Stimulated activated naive CD4-positive, alpha-beta T cell (primary cell): Measurements from ENCODE around the gene PI4KB.

Source experiments
- DNase-seq, 6 experiments: peaks; one replicate each; lab custom pipeline; 2025; lab: John Stamatoyannopoulos, UW

The PI4KB gene

DNA sequence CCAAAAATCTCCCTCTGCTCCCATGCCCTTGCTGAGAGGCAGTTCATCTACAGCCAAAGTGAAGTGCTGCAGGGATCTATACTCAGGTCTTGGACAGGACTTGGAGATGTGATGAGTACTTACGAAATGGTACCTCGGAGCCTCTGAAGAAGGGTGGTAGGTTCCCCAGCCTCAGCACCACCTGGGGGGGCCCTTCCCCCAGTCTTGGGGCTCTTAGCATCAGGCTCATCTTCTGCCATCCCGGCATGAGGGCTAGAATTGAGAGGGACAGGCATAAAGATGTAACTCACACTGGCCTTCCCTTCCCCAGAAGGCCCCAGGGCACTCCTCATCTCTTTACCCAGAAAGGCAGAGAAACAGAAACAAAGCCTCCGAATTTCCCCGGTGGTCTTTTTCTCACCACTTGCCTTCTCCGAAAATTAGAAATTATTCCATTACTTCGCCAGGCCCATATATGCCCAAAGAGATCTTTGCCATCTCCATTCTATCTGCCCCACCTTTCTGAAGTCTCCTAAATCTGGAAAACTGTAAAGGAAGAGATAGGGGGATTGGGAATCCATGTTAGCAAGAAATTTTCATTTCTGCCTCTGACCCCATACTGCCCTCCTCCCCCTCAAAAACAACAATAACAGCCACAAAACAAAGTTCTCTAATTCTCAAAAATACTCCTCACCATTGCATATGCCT is 19.0 kb upstream of the PI4KB start:
- no peak for DNase-seq

DNA sequence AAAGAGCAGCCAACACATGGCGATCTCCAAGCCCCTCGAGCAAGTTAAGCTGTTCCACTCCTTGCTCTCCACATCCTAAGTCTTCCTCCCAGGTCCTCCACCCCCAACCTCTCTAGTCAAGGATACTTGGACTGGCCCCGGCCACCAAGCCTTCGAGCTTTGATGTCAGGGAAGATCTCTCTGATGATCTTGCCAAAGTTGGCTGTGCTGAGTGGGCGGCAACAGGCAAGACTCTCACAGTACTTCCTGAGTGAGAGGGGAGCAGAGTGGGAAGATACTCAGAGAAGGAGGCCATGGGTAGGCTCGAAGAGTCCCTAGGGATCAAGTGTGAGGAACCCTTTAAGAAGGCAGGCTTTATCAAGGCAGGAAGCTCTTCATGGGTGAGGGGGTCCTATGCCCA is 17.1 kb upstream of the PI4KB start:
- DNase-seq: no peak

DNA sequence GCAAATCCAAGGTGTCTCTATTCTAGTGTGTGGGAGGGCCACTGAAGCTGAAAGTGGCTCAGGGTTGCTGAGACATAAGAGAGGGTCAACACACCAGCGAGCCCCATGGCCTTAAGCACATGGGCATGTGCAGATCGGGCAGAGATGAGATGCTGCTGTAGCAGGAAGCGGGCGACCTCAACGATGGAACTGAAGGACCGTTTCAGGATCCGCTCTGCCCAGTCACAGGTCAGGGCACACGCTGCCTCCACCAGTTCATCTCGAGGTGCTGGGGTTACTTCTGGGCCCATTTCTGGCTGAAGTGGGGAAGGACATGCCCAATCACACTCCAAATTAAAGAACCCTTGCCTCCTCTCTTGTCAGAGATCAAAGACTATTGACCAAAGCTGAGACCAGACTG is 16.4 kb upstream of the PI4KB start:
- no peak for DNase-seq

DNA sequence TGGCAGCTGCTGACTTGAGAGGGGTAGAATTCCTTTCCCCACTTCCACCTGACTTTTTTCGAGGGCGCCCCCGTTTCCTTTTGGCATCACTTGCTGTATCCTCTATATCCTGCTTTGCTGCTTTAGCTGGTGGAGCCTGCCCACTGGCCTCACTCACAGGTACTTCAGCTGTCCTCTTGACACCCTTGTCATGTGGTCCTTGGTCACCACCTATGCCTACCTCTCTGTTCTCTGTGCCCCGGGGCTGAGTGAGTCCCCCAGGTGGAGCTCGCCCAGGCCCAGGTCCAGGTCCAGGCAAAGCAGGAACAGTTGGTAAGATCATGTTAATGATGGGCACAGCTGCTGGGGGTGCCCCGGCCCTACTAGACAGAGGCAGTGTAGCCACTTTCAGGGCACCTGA is 15.4 kb upstream of the PI4KB start:
- DNase-seq: no peak

DNA sequence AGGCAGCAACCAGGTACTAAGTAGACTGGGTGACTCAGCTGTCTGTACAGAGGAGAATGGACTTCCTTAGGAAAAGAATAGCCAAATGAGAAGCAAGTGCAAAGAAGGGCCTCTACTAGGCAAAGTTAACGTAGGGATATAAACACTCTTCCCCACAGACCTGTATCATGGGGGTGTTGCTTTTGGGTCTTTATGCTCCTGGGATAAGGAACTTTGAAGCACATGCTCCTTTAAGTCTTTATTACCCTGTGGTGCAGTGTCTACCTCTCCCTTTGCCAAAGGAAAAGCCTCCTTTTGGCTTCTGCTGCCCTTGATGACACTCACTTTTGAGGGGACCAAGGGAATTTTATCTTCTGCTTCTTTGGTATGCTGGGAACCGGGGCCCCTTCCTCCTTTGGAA is 14.8 kb upstream of the PI4KB start:
- DNase-seq: no peak

DNA sequence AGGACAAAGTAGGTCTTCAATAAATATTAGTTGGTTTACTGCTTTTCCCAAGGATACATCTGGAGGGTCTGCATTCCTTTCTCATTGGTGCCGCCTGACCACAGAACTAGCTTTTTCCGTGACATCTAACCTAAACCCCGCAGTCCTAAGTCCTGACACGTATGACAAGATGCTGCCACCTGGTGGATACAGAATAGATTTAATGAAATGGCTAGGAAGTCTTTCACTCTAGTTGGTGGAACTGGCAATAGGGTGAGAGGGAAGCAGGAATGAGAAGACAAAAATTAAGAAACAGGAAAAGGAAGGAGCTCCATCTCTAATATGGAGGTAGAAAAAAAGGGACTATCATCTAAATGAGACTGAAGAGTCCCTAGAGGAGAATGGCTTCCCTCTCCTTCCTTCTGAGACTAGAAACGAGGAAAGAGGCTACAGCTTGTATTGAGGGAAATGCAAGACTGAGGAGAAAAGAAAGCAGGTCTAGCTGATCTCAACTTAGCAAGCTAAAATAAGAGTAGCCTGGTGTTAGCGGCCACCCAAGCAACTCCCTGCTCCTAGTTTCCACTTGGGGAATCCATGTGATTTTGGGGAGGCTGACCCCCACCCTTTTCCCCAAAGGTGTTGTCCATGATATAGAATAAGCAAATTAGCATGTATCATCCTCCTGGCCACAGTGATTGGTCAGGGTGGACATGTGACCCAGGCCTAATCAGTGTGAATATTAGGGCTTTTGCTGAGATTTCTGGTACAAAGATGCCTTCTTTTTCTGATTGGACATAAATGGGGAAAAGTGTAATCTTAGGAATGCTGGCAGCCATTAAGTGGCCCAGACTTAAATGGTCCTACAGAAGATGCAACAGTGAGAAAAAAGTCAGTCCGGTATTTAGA is 13.9 kb upstream of the PI4KB start:
- DNase-seq: peak in 5 of 6 experiments; percentile 38 to 67 (median 48)

DNA sequence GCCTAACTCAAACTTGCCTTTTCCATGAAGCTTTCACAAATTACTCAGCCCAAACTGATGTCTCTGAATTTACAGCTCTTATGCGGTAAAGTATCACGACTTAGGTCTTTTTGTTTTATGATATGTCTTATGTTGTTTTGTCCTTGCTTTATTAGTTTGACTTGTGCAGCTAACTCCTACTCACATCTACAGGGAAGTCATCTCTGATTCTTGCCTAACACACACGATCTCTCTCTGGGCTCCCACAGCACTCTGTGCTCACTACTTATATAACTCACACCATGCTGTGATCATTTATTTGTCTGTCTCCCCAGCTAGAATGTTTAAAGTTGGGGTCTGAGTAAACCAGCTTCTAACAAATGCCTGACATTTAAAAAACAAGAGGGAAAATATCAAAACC is 9.3 kb upstream of the PI4KB start:
- no peak for DNase-seq

DNA sequence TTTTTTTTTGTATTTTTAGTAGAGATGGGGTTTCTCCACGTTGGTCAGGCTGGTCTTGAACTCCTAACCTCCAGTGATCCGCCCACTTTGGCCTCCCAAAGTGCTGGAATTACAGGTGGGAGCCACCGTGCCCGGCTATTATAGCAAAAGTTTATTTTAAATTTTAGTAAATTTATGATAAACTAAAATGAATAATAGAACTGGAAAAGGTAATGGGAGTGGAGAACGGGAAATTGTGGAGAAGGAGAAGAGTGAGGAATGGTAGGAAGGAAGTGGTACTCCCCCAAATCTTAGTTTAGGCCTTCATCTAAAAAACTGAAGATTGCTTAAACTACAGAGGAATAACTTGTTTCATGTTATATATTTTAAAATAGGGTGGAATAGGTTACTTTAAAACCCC is 7.6 kb upstream of the PI4KB start:
- DNase-seq: no peak

DNA sequence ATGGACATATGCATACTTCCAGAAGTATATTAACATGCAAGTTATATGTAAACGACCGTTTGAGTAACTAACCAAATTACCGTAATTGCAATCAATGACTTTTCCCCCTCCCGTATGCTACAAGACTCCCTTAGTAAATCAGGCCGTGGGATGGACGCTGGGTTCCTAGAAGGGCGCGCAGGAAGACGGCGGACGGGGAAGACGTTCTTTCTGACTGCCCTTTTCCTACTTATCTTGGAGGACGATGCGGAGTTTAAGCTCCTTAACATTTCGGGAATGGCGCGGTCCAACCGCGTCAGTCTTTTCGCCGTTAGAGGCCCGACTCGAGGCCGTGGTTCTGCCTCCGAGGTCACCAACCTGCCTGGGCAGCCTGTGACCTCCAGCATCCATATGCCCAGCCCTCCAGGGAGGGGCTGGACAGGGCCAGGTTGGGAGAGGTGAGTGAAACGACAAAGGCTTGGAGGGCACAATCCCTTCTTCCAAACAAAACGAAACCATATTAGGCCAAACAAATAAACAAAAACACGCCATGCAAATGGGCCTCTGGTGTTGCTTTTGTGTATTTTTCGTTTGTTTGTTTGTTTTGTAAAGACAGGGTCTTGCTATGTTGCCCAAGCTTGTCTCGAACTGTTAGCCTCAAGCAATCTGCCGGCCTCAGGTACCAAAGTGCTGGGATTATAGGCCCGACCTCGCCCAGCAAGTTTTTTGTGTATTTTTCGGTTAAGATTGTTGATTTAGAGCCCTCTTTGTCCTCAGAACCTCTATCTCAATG is 873 bp upstream of the PI4KB start:
- DNase-seq: peak in 1 of 6 experiments; percentile 46

DNA sequence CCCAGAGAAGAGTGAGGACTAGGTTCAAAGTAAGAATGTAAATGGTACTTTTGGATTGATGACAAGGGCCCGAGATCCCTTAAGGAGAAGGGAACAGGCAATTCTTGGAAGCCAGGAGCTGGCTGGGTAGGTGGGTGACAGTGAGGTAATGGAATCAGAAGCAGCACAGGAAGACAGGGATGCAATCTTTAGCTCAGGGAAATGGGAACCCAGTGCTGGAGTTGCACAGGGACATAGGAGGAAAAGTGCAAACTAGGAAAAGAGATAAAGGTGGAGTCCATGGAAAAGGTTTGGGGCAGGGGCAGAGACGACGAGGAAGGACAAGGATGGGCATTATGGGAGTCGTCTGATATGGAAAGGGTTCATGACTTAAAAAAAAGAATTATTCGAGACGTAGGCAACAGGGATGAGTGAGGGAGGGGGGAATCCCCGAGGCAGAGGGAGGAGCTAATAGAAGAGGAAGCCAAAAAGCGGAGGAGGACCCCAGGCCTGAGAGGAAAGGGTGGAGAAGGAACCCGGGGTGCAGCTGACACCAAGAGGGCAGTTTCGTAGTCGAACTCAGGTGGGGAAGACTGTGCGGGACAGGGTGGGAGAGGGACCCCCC is 495 bp downstream of the PI4KB start:
- peak in 1 of 6 experiments; percentile 55 for DNase-seq

DNA sequence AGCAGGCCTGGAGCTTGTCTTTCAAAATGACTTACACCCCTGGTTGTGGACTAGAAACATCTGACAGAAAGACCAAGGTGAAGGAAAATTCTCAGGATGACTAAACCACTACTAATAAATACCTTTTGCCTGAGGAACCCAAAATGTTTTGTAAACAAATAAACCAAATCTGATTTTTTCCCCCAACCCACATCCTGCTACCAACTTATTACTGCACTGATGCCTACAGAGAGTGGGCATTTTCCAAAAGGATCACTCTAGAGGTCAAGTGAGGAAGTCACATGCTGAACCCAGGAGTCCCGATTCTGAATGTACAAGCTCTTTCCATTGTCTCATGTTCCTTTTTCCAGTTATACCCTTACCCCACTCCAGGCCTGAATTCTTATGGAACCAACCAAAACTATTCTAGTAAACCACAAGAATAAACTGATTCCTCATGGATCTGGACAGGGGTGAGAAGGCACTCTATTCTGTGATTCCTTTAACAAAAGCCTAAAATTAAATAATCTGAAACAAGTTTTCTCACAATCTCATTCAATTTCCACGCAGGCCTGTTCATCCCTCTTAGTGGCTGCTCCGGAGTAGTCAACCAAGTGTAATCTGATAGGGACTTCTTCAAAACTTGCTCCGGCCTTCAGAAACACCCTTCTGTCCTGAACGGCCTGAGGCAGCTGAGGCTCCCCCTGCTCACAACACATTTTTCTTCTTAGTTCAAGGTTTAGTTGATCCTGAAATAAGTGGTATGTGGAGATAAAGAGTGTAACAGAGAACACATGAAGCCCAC is 1.4 kb downstream of the PI4KB start:
- no peak for DNase-seq

DNA sequence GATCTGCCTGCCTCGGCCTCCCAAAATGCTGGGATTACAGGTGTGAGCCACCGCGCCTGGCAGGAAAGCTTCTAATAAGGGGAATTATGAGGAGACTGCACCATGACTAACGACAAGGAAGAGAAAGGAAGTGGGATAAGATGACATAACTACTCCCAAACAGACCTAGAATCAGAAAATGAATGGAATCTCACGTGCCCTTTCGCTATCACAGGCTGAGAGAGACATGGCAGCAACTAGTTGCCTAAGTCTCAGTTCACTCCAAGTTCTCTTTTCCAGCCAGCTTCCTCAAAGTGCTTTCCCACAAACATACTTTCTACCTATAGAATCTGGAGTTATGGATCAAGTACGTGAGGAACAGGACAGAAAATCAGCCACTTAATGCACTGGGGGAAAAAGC is 2.0 kb downstream of the PI4KB start:
- DNase-seq: no peak

DNA sequence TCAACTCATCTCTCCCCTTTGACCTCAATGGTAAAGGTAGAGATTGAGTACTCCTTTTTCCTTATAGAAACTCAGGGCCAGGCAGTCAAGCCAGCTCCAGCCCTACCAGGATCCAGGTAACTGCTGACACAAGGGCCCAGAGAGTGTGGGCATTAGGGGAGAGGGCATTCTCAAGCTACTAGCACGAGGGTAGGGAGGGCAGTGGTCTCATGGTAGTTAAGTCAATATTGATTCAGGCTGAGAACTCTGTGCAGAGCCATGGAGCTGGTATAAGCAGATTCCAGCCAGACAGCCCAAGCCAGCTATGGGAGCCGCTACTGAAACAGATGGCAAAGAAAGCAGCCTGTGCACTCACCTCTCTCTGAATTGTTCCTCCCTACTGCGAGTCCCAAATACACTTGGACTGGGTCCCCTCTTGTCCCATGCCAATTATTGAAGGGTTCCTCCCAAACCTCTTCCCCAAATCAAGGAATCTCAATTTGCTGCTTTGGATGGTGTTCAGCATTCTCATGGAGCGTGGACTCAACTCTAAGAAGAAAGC is 2.8 kb downstream of the PI4KB start:
- DNase-seq: no peak

DNA sequence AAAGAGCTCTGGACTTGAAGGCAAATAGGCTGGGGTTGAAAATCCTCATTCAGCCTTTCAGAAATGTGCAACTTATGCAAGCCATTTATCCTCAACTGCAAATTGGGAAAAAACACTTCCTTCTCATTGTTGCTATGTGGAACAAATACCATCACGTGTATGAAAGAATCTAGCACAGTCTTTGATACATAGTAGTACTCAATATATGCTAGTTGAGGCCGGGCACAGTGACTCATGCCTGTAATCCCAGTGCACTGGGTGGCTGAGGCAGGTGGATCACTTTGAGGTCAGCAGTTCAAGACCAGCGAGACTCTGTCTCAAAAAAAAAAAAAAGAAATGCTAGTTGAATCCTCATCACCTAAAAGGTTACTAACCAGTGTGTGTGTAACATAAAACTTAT is 8.2 kb downstream of the PI4KB start:
- DNase-seq: no peak

DNA sequence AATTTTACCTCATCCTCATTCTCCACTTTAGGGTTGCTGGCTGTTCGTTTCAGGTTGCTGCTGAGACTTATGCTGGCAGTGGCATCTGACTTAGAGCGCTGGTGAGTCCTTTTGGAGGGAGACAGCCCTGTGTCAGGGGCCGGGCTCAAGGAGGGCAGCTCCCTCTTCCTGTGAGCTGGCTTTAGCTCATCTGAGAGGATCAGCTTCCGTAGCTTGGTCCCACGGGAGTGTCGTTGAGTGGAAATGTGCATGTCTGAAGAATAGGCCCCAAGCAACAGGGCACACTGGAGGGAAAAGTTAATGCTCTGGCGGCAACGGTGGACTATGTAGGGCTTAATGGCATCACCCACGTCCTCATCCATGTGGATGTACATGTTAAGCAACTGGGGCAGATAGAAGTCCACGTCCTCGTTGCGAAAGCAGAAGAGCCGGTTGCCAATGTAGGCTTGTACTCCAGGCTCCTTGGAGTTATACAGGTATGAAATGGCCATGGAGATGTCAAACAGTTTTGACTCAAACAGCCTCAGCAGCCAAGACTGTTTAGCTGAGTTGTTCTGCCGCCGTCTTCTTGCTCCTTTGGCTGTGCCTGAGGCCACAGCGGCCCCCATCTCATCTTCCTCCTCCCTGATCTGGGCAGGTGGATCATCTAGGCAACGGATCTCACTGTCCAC is 11.5 kb downstream of the PI4KB start:
- no peak for DNase-seq

DNA sequence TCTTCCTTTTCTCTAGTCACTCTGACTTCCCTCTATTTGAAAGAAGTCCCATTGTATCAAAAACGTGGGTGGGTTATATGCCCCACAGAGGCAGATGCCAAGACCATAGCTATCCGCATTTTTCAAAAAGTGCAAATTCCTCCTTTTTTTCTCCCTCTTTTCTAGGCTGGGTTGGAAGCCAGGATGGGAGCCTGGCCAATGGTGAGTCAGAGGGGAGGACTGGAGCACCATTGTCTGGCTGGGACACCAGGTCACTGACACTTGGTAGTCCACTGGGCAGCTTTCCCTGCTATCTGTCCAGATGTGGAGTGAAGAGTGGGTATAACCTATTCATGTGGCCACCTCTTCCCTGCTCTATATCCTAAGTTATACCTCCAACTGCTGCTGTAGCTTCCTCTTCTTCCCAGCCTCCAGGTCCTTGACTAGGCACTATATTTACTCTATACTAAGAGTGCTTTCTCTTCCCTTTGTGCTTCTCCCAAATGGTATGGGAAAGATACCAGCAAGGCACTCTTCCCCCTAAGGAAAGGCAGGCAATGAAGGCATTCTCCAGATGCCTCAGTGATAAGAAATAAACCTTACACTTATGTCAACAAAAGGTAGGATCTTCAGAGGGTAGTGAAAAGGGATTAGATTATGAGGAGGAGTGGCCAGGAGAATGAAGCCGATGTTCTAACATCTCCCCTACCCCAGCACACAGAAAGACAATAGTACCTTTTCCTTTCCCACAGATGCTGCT is 12.9 kb downstream of the PI4KB start:
- DNase-seq: no peak

DNA sequence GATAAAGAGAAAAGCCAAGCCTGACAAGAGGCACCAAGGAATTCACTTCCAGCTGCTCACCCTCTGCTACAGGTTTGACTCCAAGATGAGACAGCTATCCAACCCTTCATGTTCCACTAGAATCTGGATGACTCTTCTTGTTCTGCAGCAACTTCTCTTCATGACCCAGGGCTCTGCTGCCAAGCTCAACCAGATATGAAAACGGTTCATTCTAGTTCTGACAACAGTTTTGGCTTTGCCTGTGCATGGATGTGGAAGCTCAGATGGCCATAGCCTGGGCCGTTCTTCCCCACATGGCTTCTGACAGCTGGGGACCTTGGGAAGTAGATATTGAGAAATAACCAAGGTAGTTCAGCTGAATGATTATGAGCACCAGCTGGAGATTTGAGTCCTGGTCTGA is 13.7 kb downstream of the PI4KB start:
- DNase-seq: no peak

DNA sequence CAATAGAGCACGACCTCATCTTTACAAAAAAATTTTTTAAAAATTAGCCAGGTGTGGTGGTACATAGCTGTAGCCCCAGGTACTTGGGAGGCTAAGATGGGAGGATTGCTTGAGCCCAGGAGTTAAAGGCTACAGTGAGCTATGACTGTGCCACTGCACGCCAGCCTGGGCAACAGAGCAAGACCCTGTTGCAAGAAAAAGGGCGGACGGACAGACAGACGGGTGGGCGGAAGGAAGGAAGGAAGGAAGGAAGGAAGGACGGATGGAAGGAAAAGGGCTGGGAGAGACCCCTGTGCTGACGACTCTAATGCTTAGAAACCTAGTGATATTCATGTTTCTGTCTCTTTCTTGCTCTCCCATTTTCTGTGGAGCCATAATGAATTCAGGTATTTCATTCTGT is 14.4 kb downstream of the PI4KB start:
- DNase-seq: no peak

DNA sequence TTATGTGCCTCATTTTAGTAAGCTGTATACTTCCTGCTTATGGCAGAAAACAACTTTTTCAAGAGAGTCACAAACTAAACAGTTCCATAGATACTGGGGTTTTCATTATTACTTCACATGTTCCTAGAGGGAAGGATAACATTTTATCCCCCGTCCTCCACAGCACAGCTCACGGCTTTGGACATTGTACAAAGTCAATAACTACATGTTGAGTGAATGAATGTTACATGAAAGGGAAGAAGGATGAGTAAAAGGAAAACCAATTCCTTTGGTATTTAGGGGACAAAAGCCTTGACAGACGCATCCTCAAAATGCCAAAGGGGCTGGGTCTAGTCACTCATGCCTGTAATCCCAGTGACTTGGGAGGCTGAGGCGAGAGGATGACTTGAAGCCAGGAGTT is 14.8 kb downstream of the PI4KB start:
- no peak for DNase-seq
